IPS-20b (cell line): ENCODE measurements around the gene TMSB4X.
"Not testable (repeated sequence)": the region's sequence is repeated elsewhere in the genome, so short reads cannot be mapped to it uniquely, and the experiment has no call there.

Experiments used
- H3K27ac ChIP-seq: one replicate; pipeline ENCODE4 v1.5.1; 2013; ENCODE audit warnings: low read length
- H3K27me3 ChIP-seq: 2 replicates; pipeline ENCODE4 v1.6.1; 2013; ENCODE audit warnings: mild to moderate bottlenecking, low read length, inconsistent platforms; ENCODE audit not compliant: insufficient read depth
- H3K36me3 ChIP-seq: 2 replicates; pipeline ENCODE4 v1.6.1; 2013; ENCODE audit warnings: low read depth, mild to moderate bottlenecking, inconsistent platforms, low read length, moderate library complexity; ENCODE audit not compliant: insufficient read depth
- H3K4me1 ChIP-seq: 2 replicates; pipeline ENCODE4 v1.6.1; 2013; ENCODE audit warnings: mild to moderate bottlenecking, control low read depth, inconsistent platforms, low read length, moderate library complexity; ENCODE audit not compliant: insufficient read depth
- H3K4me3 ChIP-seq: 2 replicates; pipeline ENCODE4 v1.5.1; 2013; ENCODE audit warnings: mild to moderate bottlenecking, low read length, inconsistent platforms
- H3K9ac ChIP-seq: 2 replicates; pipeline ENCODE4 v1.6.1; 2013; ENCODE audit warnings: low read depth, mild to moderate bottlenecking, inconsistent platforms, low read length, moderate library complexity
- H3K9me3 ChIP-seq: 2 replicates; pipeline ENCODE4 v1.6.1; 2013; ENCODE audit warnings: mild to moderate bottlenecking, low read depth, low read length, inconsistent platforms; ENCODE audit not compliant: insufficient read depth

Gene TMSB4X

DNA sequence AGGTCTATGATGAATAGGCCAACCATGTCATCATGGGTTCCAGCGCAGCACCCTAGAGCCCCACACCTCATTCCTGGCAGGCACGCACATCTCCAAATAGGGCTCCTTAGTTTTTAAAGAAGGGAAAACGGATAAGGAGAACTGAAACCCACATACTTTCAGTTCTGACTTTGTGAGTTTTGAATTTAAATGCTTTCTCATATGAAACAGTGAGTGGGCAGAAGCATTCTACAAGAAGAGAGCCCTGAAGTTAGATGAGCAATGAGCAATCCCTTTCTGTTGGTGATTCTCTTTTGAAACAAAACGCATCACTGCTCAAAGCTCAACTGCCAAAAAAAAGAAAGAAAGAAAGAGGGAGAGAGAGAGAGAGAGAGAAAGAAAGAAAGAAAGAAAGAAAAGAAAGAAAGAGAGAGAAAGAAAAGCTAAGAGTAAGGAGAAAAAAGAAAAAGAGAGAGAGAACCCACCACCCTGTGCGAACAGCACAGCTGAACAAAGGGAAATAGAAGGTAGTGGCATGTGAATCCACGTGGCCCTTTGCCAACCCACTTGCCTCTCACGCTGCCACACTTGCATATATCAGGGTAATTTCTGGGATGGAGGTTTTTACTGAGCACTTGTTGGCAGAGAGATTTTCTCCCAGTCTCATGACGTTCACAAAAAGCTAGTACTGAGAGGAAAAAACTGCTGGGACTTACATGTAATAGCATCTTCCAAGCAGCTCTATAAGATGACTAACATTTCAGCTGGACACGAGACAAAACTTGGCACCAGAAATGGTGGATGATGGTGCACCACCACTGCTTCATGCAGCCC, 31.0 kb downstream of the TMSB4X start:
- Histone ChIP-seq H3K36me3 (no peaks in the 10 kb centered on the region), H3K4me3 (no peak overlapping the region), H3K9ac (no peak overlapping the region), H3K27ac (no peak overlapping the region), H3K4me1 (peaks cover 7% of the 10 kb centered on the region), H3K27me3 (no peaks in the 10 kb centered on the region), H3K9me3 (no peaks in the 10 kb centered on the region)

DNA sequence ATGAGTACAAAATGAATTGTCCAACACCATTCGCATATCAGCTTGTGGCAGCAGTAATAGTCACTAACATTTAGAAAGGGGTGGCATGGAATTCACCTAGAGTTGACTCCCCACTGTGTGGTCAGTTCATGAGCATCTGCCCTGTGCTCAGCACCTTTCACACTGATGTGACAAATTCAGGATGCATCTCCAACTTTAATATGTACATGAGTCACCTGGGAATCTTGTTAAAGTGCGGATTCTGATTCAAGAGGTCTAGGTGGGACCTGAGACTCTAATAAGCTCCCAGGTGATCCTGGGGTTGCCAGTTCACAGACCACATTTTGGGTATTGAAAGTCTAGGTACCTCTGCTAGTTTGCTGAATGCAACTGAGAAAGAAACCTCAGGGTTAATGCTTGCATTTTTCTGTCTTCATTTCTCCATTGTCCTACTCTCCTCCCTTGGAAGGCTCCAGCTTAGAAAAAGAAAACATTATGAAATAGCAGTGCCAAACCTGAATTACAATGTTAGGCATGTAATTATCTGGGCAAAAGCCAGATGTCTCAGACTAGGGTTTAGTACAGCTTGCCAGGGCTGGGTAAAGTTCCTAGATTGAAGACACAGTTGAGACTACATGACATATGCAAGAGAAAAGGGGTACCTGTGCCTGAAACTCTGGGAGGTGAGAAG, 32.7 kb downstream of the TMSB4X start:
- Histone ChIP-seq H3K27me3 (no peaks in the 10 kb centered on the region), H3K36me3 (no peaks in the 10 kb centered on the region), H3K4me3 (no peak overlapping the region), H3K9me3 (no peaks in the 10 kb centered on the region), H3K27ac (no peak overlapping the region), H3K9ac (no peak overlapping the region), H3K4me1 (peaks cover 7% of the 10 kb centered on the region)

DNA sequence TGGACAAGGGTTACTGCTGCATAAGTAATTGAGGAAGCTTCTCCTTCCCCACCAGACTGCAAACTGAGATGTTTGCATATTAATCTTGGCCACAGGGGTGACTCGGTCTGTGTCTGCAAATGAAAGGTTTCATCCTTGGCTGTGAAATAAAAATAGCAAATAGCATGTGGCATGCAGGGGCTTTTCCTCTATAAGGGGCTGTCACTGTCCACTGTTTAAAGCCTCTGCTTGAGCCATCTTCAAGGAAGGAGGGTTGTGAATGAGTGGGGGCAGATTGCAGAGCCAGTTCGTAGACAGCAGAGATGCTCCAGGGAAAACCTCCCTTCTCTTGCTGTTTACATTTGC, 33.3 kb downstream of the TMSB4X start:
- no peak overlapping the region for H3K27ac ChIP-seq
- peaks cover 7% of the 10 kb centered on the region for H3K4me1 ChIP-seq
- no peak overlapping the region for H3K4me3 ChIP-seq
- no peaks in the 10 kb centered on the region for H3K9me3 ChIP-seq
- no peaks in the 10 kb centered on the region for H3K27me3 ChIP-seq
- H3K36me3 ChIP-seq: no peaks in the 10 kb centered on the region
- no peak overlapping the region for H3K9ac ChIP-seq

DNA sequence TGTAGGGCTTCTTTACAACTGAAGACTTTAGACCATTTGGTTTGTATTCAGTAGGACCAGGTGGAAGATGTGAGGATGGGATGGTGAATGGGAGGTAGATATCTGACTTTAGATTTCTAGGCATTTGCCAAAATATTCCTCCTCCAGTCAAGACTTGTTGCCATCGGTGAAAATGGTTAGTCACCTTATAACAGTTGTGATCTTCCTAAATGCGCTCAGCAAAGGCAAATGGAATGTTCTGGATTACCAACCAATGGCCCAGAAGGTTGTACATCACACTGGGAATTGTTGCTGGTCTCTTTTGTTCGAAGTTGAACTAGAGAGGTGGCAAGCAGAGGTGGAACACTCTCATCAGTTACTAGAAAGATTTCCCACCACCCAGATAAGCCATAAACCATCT, 33.9 kb downstream of the TMSB4X start:
- Histone ChIP-seq H3K4me1 (peaks cover 7% of the 10 kb centered on the region), H3K9ac (no peak overlapping the region), H3K36me3 (no peaks in the 10 kb centered on the region), H3K27ac (no peak overlapping the region), H3K9me3 (no peaks in the 10 kb centered on the region), H3K4me3 (no peak overlapping the region), H3K27me3 (no peaks in the 10 kb centered on the region)

DNA sequence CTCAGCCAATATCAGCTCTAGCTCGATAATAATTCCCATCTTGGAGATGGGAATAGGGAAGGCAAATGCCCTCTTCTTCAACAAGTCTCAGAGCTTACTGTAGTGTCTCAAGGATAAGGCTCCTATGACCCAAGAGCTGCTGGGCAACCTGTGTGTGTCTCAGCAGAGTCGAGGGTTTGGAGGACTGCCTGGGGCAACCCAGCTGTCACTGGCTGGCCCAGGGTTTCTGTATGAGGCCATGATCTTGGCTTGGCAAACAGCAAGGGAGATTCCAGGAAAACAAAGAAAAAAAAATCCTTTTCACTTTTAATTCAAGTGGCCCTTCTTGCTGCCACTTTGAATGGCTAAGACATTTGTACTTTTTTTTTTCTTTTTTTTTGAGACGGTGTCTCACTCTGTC, 34.4 kb downstream of the TMSB4X start:
- Histone ChIP-seq H3K9ac (no peak overlapping the region), H3K9me3 (no peaks in the 10 kb centered on the region), H3K27me3 (no peaks in the 10 kb centered on the region), H3K4me3 (no peak overlapping the region), H3K36me3 (no peaks in the 10 kb centered on the region), H3K4me1 (peaks cover 11% of the 10 kb centered on the region), H3K27ac (no peak overlapping the region)

DNA sequence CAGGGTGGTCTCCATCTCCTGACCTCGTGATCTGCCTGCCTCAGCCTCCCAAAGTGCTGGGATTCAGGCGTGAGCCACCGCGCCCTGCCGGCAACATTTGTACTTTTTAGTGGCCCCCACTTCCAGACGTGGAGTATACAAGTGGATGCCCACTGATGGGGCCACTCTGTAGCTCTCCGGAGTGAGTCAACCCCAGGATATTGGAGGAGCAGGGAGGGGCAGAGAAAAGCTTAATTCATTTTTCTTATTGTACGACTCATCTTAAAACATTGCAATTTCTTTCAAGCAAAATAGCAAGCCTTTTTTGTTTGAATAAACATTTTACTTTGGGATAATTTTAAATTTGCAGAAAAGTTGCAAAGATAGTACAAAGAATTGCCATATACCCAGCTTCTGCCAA, 34.9 kb downstream of the TMSB4X start:
- Histone ChIP-seq H3K4me3 (no peak overlapping the region), H3K27ac (no peak overlapping the region), H3K36me3 (no peaks in the 10 kb centered on the region), H3K9me3 (no peaks in the 10 kb centered on the region), H3K27me3 (no peaks in the 10 kb centered on the region), H3K9ac (no peak overlapping the region), H3K4me1 (peaks cover 16% of the 10 kb centered on the region)

DNA sequence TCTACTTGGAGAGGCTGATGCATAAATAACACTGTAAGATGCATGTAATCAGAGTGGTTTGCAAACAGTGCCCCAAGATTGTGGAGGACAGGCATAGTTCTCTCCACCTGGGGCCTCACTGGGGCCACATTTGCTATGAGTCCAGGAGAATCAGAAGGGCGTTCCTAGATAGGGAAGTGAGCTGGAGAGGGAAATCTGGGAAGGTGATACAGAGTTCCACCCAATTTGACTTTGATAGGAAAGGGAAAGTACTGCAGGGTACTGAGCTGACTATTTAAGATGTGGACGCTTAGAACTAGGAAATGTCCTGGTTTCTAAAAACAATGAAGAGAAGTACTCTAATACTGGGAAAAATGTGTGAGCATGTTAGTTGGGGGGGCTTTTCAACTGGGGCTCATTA, 35.6 kb downstream of the TMSB4X start:
- no peak overlapping the region for H3K27ac ChIP-seq
- no peak overlapping the region for H3K9ac ChIP-seq
- no peaks in the 10 kb centered on the region for H3K36me3 ChIP-seq
- no peak overlapping the region for H3K4me3 ChIP-seq
- no peaks in the 10 kb centered on the region for H3K9me3 ChIP-seq
- H3K27me3 ChIP-seq: no peaks in the 10 kb centered on the region
- peaks cover 16% of the 10 kb centered on the region for H3K4me1 ChIP-seq

DNA sequence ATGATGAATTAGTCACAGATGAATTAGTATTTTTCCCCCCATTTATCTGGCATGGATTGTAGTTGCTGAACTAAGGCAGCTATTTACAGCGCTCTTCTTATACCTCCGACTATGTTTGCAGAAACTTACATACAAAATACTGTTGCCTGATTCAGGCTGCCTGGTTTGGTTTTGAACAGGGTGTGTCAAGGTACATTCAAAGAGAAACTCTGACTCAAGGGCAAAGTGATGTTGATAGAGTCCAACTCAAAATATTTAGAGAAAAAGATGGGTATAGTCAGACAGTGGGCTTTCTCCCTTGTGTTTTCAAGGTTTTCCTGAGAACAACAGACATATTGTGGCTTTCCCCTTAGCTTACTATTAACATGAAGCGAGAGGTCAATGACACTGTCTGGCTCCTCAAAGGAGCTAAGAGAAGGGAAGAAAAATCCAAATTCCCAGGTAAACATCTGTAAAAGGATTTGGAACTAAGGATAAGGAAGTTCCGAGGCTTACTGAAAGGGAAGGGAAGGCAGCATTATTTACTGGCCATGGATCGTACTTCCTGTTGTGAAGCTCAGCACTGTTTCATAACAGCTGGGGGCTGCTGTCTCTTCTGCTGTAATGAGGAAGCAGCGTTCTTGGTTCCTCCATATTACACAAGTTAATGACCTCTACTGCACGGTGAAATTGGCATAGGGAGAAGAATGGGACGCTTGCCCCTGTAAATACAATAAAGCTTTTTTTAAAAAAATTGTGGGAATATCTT, 38.6 kb downstream of the TMSB4X start:
- no peak overlapping the region for H3K27ac ChIP-seq
- H3K36me3 ChIP-seq: no peaks in the 10 kb centered on the region
- H3K27me3 ChIP-seq: no peaks in the 10 kb centered on the region
- H3K9ac ChIP-seq: no peak overlapping the region; the same call in 1 of the 2 replicates
- H3K9me3 ChIP-seq: no peaks in the 10 kb centered on the region
- H3K4me3 ChIP-seq: no peak overlapping the region
- peaks cover 9% of the 10 kb centered on the region for H3K4me1 ChIP-seq

DNA sequence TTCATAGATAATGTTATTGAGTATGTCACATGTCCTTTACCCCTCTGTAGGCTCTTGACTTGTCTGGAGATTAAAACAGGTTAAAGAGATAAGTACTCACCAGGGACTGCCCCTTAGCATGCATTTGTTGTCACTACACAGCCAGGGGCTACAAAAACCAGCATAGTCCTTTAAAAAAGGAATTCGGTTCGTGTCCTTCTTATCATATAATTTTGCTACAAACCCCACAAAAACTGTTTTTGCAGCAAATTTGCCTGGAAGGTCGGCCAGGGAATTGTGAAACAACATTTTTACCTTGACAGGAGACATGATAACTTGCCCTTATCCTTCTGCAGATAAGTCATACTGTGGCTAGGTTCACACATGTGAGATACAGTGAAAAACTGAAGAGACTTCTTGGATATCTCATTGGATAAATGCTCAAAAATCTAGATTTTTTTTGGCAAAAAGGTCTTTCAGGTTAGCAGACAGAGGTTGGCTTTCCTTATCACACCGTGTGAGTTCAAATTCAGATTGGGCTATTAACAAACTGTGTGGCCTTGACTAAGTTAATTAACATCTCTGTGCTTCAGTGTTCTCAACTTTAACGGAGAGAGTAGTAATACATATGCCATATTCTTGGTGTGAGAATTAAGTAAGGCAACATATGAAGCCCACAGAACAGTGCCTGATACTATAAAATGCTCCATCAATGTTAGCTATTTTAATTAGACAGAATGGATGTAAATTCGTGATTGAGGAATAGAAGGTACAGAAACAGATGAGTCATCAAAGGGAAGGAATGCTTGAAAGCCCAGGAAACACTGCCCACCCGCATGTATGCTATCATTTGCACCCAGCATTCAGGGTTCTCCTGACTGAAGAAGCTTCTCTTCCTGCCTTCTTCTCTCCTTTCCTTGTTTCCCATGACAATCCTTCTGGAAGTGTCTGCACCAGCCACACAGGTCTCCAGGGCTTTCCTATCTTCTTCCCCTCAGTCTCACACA, 39.5 kb downstream of the TMSB4X start:
- Histone ChIP-seq H3K9me3 (no peaks in the 10 kb centered on the region), H3K4me3 (no peak overlapping the region), H3K27me3 (no peaks in the 10 kb centered on the region), H3K36me3 (no peaks in the 10 kb centered on the region), H3K9ac (no peak overlapping the region), H3K27ac (no peak overlapping the region), H3K4me1 (peaks cover 9% of the 10 kb centered on the region)

DNA sequence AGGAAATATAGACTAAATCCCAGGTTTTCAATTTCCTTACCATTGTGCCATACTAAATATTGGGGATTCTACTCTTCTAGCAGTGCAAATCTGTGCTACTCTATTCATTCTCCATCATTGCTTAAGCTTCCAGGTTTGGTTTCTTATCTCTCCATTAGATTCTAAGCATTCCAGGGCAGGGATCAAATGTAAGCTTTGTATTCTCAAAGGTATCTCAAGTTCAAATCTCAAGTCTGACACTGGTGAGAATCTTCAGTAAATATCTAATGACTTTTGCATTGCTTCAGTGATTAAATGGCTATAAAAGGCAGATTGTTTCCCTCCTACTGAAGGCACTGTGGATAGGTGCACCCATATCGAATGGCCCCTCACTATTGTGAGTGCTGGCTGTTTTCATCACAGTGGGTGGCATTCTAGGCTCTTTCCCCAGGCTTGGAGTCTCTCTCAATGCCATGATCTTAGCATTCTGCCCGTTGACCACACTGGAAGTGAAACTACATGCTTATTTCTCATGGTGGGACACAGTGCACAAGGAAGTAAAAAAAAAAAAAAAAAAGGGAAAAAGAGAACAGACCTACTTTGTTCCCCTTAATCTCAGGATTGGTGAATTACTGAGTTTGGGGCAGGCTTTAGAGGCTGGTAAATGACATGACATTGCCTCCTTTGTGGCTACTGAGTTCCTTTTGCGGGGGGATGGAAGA, 40.8 kb downstream of the TMSB4X start:
- no peaks in the 10 kb centered on the region for H3K9me3 ChIP-seq
- peaks cover 9% of the 10 kb centered on the region for H3K4me1 ChIP-seq
- no peaks in the 10 kb centered on the region for H3K27me3 ChIP-seq
- H3K36me3 ChIP-seq: no peaks in the 10 kb centered on the region
- no peak overlapping the region for H3K9ac ChIP-seq
- no peak overlapping the region for H3K4me3 ChIP-seq
- H3K27ac ChIP-seq: no peak overlapping the region

DNA sequence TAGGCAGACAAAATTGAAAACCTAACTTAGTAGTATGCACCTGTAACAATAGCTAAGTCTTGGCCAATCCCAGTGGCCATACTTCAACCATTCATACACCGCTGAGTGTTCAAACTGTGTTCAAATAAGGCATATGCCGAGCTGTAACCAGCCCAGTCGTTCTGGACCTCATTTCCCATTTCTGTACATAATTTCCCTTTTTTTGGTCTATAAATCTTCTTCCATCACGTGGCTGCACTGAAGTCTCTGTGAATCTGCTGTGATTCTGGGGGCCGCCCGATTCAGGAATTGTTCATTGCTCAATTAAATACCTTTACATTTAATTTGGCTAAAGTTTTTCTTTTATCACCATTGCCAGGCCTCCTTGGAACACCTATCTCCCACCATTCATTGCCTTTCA, 41.8 kb downstream of the TMSB4X start:
- H3K9me3 ChIP-seq, H3K9ac ChIP-seq, H3K36me3 ChIP-seq, H3K27me3 ChIP-seq, H3K4me1 ChIP-seq, H3K27ac ChIP-seq, H3K4me3 ChIP-seq: not testable (repeated sequence)
